ENCODE data around the gene CDHR5.

The CDHR5 gene

DNA sequence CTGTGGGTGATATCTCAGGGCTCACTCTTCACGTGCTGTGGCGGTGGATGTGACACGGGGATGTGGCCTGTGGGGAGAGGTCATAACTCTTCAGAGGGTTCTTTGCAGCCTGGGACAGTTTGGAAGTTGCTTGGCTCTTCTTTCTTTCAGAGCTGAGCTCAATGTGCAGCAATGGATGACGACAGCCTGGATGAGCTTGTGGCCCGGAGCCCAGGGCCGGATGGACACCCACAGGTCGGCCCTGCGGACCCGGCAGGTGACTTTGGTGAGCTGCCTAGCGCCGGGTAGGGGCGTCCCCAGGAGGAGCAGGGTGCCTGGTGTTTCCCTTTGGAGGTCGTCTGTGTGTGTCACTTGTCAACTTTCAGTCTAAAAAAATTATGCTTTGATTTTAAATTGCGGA is 43.4 kb downstream of the CDHR5 start:
- no peak for DNase-seq

DNA sequence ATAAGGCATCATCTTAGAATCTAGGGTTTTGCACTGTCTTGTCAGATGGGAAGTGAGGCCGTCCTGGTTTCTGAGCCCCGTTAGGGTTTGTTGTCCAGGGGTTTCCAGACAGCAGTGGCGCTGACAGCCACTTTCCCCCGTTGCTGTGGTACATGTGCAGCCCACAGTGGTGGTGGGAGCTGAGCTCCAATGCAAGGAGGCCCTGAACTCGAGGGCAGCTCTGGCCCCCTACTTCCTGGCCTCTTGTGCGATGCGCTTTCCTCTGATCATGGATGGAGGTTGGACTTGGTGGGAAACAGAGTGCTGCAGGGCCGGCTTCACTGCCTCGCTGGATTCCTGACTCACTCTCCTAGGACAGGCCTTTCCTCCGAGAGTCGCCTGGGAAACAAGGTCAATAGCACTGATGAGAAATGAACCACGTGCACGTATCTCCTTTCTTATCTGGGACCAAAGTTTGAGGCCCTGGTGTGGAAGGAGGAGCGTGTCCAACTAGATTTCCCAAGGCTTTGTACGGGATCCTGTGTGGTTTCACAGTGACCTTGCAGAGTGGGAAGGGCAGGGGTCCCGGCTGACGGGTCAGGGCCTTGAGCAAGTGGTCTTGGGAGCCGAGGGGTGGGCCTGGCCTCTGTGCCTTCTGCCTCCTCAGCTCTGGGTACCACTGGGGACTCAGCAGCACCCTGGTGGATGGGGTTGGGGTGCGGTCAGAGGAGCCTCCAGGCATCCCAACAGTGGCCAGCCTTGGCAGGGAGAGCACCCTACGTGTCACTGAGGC is 44.7 kb downstream of the CDHR5 start:
- no peak for DNase-seq

DNA sequence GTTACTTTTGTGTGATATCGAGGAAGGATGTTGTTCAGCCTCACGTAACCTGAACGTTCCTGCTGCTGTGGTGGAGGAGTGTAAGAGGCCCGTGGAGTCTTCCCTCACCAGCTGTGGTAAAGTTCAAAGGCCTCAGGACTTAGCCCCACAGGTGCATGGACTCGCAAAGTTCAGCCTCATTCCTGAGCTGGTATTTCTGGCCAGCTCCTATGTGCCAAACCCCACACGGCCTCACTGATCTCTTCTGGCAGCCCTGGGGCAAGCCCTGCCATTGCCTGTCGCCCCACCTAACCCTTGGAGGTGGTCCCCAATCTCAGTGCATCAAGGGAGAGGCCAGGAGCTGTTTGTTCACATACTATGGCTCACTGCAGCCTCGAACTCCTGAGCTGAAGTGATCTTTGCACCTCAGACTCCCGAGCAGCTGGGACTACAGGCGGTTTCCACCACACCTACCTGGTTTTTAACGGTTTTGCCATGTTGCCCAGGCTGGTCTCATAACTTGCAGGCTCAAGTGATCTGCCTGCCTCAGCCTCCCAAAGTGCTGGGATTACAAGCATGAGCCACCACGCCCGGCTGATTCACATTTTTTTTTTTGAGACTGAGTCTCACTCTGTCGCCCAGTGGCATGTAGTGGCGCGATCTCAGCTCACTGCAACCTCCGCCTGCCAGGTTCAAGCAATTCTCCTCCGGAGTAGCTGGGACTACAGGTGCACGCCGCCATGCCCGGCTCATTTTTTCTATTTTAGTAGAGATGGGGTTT is 46.3 kb downstream of the CDHR5 start:
- DNase-seq = no peak

GRCh38 chr11:577611-577894 is 47.2 kb downstream of the CDHR5 start:
- no peak for DNase-seq

DNA sequence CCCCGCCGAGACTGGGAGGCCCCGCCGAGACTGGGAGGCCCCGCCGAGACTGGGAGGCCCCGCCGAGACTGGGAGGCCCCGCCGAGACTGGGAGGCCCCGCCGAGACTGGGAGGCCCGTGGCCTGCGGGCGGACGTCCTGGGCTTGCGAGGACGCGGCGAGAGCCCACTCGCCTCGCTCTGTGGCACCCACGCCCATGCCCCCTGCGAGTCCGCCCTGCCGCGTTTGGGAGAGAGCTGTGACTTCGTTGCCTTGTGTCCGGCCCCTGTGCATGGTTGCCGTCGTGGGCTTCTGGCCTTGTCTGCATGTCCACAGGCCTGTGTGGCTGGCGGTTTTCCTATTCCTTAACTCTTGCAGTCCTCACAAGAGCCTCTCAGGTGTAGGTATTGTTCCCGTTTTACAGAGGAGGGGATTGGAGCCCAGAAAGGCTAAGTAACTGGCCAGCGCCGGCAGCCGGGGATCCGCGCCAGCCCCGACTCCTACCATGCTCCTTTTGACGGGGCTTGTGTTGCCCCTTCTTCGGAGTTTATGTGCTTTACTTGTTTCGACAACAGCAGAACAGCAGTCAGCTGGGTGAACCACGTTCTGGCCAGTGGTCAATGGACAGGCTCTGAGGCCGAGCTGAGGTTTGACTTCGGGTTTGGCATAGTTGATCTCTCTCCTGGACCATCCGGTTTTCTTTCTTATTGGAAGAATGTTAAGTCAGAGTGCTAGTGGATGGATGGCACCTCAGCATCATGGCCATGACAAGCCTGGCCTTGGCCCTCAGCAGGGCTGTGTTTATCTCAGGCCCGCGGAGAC is 47.7 kb downstream of the CDHR5 start:
- DNase-seq = no peak

DNA sequence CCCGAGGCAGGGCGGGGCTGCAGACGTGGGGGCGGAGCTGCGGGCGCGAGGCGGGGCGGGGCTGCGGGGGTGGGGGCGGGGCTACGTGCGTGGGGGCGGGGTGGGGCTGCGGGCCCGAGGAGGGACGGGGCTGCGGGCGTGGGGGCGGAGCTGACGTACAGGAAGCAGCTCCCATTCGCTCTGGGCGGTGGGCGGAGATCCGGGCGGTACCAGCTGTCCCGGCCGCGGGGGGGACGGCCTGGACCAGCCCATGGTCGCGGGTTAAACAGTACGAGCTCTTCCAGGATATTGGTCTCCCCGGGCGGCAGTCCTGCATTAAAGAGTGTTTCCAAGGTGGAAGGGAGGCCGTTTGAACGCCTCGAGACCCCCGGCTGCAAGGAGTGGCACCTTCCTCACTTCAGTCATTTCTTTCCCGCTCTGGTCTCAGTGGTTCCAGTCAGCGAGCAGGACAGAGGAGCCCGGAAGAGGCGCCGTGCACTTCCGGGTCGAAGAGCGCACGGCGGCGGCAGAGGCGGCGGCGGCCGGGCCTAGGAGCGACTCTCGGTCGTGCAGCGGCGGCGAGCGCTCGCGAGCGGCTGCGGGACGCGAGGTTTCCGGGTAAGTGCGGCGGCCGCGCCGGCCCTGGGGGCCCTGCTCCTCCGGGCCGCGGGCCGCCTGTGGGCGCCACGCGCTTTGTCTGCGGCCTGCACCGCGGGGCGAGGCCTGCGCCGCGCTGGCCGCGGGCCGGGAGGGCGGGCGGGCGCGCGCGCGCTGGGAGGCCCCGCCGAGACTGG is 48.6 kb downstream of the CDHR5 start, which contains the start of gene PHRF1:
Gene PHRF1 (plus strand): TSS at position 475 of the 773 bp plus-strand sequence. CDS start 5,043 bp downstream, outside the sequence.
- peak; percentile 100 for DNase-seq

GRCh38 chr11:575313-575995 is 49.3 kb downstream of the CDHR5 start:
- DNase-seq = peak; percentile 93

DNA sequence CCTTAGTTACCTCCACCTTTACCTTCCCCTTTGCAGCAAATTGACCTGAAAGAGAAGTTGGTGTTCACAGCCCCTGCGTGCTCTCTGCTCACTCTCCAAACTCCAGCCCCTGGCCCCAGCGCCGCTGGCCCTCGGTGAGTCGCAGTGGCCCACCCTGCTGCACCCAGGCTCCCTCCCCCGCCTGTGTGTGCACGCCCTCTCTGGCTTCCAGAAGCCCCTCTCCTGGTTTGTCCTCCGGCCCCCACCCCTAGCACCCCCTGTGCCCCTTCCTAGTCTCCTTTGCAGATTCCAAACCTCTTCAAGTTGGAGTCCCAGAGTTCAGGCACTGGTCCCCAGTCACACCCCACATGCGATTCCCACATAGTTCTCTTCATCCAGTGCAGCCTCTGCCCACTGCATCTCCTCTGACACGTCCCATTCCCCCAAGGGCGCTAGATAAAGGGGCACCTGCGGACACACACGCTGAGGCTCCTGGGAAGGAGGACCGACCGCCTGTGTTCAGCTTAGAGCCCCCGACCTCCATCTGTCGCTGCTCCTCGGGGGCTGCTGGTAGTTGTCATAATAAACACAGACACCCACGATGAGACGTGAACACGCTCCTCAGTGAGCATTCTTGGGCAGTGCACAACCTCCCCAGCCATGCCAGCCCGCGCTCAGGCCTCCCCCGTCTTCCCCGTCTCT is 50.0 kb downstream of the CDHR5 start:
- DNase-seq = no peak

DNA sequence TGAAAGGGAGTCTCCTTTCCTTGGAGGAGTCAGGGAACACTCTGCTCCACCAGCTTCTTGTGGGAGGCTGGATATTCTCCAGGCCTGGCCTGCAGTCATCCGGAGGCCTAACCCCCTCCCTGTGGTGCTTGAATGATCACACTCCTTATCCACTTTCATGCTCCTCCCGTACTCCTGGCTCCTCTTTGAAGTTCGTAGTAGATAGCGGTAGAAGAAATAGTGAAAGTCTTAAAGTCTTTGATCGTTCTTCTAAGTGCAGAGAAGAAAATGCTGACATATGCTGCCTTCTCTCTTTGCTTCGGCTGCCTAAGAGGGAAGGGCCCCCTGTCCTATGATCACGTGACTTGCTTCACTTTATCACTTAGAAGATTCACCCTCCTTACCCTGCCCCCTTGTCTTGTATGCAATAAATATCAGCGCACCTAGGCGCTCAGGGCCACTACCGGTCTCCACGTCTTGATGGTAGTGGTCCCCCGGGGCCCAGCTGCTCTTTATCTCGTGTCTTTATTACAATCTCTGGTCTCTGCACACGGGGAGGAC is 50.7 kb downstream of the CDHR5 start:
- DNase-seq = peak; percentile 26

DNA sequence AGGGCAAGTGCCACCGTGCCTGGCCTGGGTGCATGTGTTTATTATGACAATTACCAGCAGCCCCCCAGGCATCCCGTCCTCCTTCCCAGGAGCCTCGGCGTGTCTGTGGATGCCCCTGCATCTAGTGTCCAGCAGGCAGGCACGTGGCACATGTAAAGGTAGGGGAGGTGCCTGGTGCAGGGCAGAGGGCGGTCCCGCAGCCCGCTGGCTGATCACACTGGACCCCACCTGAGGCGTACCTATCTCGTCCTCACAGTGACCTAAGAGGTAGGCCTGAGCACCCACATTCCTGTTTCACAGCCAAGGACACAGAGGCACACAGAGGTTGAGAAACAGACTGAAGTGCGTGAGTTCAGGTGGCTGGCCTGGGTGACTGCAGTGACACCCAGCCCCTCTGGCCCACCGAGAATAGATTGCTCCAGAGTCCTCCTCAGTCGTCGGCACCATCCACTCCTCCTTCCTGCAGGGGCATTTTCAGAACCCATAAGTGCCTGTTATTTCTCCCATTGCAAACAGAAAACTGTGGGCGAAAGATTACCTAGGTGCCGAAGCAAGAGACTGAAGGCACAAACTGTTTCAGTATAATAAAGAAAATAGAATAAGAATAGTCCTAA is 51.5 kb downstream of the CDHR5 start:
- no peak for DNase-seq

GRCh38 chr11:571802-572185 is 53.0 kb downstream of the CDHR5 start:
- no peak for DNase-seq

GRCh38 chr11:569158-569885 is 55.4 kb downstream of the CDHR5 start:
- DNase-seq = no peak

- DNase-seq = peak; percentile 95
These were observed 56.2 kb downstream of the CDHR5 start for GRCh38 chr11:568306-569157.

DNA sequence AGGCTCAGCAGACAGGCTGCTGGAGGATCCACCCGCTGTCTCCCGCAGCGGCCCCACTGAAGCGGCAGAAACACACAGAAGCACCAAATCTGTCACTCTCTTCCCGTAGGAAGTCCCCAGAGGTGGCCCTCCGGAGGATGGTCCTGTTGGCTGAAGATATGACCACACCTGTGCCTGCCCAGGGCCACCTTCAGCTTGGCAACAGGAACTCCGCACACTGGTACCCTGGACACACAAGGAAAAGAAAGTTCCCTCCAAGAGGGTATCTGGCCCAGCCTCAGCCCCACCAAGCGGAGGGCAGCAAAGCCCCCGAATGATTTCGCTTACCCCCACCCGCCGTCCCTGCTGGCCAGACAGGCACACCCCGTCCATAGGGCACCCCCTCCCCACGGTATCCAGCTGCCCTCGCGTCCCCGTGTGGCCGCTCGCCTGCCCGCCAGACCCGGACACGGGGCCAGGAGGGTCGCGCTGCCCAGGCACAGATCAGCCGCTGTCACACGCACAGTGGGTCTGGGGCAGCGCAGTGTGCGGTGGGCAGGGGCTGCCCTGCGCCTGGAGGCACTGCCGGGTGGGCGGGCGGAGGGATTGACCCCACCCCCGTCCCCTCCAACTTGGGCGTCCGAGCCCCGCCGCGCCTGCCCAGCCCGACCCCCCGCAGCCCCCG is 57.0 kb downstream of the CDHR5 start:
- DNase-seq = no peak

GRCh38 chr11:567011-567628 is 57.6 kb downstream of the CDHR5 start:
- no peak for DNase-seq
